ENCODE measurements around the gene TSR1.

GRCh38 chr17:2346475-2346874 lies 10.2 kb upstream of the TSR1 start:
- TF ChIP-seq CTCF (conservative IDR thresholded peaks at IDR 0.05; ENCODE audit: low read depth, low read length) (no peak), EZH2phosphoT487 (IDR thresholded peaks at IDR 0.05; ENCODE audit: borderline replicate concordance, low read length) (no peak)

Measured in PC-3 (cell line).